ENCODE data around the gene LRRC14B.

GRCh38 chr5:171801-172331, 19.4 kb upstream of the LRRC14B start:
- no peak for TF ChIP-seq EZH2 (IDR thresholded peaks at IDR 0.05)
- no peak for TF ChIP-seq POLR2AphosphoS5 (IDR thresholded peaks at IDR 0.05; ENCODE audit: borderline replicate concordance, low read depth, low read length)

All from SK-N-MC (cell line).